ENCODE data around the gene CAPN9.

- TF ChIP-seq, protein P1, sequence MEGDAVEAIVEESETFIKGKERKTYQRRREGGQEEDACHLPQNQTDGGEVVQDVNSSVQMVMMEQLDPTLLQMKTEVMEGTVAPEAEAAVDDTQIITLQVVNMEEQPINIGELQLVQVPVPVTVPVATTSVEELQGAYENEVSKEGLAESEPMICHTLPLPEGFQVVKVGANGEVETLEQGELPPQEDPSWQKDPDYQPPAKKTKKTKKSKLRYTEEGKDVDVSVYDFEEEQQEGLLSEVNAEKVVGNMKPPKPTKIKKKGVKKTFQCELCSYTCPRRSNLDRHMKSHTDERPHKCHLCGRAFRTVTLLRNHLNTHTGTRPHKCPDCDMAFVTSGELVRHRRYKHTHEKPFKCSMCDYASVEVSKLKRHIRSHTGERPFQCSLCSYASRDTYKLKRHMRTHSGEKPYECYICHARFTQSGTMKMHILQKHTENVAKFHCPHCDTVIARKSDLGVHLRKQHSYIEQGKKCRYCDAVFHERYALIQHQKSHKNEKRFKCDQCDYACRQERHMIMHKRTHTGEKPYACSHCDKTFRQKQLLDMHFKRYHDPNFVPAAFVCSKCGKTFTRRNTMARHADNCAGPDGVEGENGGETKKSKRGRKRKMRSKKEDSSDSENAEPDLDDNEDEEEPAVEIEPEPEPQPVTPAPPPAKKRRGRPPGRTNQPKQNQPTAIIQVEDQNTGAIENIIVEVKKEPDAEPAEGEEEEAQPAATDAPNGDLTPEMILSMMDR (IDR thresholded peaks at IDR 0.05 in 4 of 5, conservative IDR thresholded peaks at IDR 0.05 in 1 of 5): no peak
- TF ChIP-seq POLR2A (IDR thresholded peaks at IDR 0.05): no peak
Observed at GRCh38 chr1:230773396-230774033, 26.3 kb downstream of the CAPN9 start.

All from gastrocnemius medialis (tissue), 4 donors.